K562 (cell line): Measurements from ENCODE around the gene MMP28. TPM values are rescaled to one million over a fixed set of nuclear protein-coding genes. Genes with fewer than 3 reads are reported as not detected.

Experiments used
- ATAC-seq: fragments of 200-7000 bp; cut with Tn5 transposase; 3 replicates; pipeline ENCODE4 v1.9.1; 2020; ENCODE audit warnings: moderate library complexity
- BruUV-seq: library from RNA; stranded (reverse); fragments of 400-500 nt; replicated peaks from 2 replicates; lab custom pipeline; 2021; lab: Mats Ljungman, UMichigan
- CTCF ChIA-PET: fragments of 300-600 bp; formaldehyde crosslinking; extraction: SDS; loops from one replicate; lab custom pipeline; 2021; ENCODE audit warnings: low intra/inter-chr PET ratio; lab: Yijun Ruan, JAX
- POLR2A ChIA-PET: fragments of 300-600, 350-650 bp; sonication (Branson Sonifier 250); formaldehyde crosslinking; extraction: SDS; loops from one replicate; lab custom pipeline; 2021; ENCODE audit warnings: antibody characterized with exemption, inconsistent platforms; lab: Yijun Ruan, JAX
- DNase-seq, 4 experiments: peaks; one replicate each; pipeline versions ENCODE4 v3.0.0 to v3.0.0-alpha.2; 2011 to 2018; ENCODE audit warnings: low spot score in 3 of 4, mixed read lengths in 3 of 4; ENCODE audit errors: extremely low read depth in 1 of 4
- FAIRE-seq: peaks from 2 replicates; lab custom pipeline; 2011; peaks lifted over from hg19 to GRCh38; lab: Jason Lieb, UNC
- H2AFZ ChIP-seq: 2 replicates; pipeline ENCODE4 v1.6.0; 2011; ENCODE audit warnings: low read depth, low read length, control low read depth, inconsistent platforms
- H3K27ac ChIP-seq: fragments of 200-600 bp; 3 replicates; pipeline ENCODE4 v1.8.0; 2011; ENCODE audit warnings: low read depth, mild to moderate bottlenecking, control low read depth, inconsistent platforms, low read length, moderate library complexity, mixed read lengths; ENCODE audit errors: extremely low read depth
- H3K27me3 ChIP-seq, 2 experiments: fragments of 300-600 bp in 1 of 2; 2 replicates in 1 of 2; 3 replicates in 1 of 2; pipeline versions ENCODE4 v1.6.0 to v1.8.0; 2011; ENCODE audit warnings: inconsistent platforms in 2 of 2, low read length in 2 of 2, mild to moderate bottlenecking in 1 of 2, mixed read lengths in 1 of 2, moderate library complexity in 1 of 2; ENCODE audit not compliant: control insufficient read depth in 2 of 2, insufficient read depth in 2 of 2
- H3K36me3 ChIP-seq: fragments of 300-600 bp; 3 replicates; pipeline ENCODE4 v1.8.0; 2011; ENCODE audit warnings: mild to moderate bottlenecking, low read length, inconsistent platforms; ENCODE audit not compliant: control insufficient read depth, insufficient read depth
- H3K4me1 ChIP-seq, 2 experiments: fragments of 200-600 bp in 1 of 2; replicated peaks in 1 of 2; 2 replicates in 1 of 2; 3 replicates in 1 of 2; pipeline versions ENCODE4 v1.5.1 to v1.8.0; 2011; ENCODE audit warnings: inconsistent platforms in 2 of 2, low read length in 2 of 2, mild to moderate bottlenecking in 1 of 2, mixed read lengths in 1 of 2, moderate library complexity in 1 of 2; ENCODE audit not compliant: control insufficient read depth in 2 of 2, insufficient read depth in 2 of 2
- H3K4me2 ChIP-seq: 2 replicates; pipeline ENCODE4 v1.6.1; 2011; ENCODE audit warnings: low read length, control low read depth, inconsistent platforms, mixed read lengths; ENCODE audit not compliant: insufficient read depth
- H3K4me3 ChIP-seq: fragments of 200-600 bp; sonication (generic), shearing (Covaris generic); 2 replicates; pipeline ENCODE4 v1.5.1; 2016; ENCODE audit warnings: control low read depth, inconsistent platforms
- H3K79me2 ChIP-seq: fragments of 200-600 bp; 3 replicates; pipeline ENCODE4 v1.8.0; 2011; ENCODE audit warnings: low read length, inconsistent platforms; ENCODE audit not compliant: control insufficient read depth, insufficient read depth
- H3K9ac ChIP-seq, 2 experiments: 2 replicates each; pipeline versions ENCODE4 v1.6.0 to v1.6.1; 2011; ENCODE audit warnings: low read depth in 2 of 2, low read length in 2 of 2, control low read depth in 1 of 2, inconsistent platforms in 1 of 2, mild to moderate bottlenecking in 1 of 2, mixed read lengths in 1 of 2; ENCODE audit not compliant: insufficient read depth in 1 of 2
- H3K9me1 ChIP-seq: one replicate; pipeline ENCODE4 v1.6.0; 2011; ENCODE audit warnings: inconsistent platforms, mild to moderate bottlenecking, low read length, moderate library complexity; ENCODE audit not compliant: control insufficient read depth, insufficient read depth
- H3K9me3 ChIP-seq: replicated peaks from 2 replicates; pipeline ENCODE4 v1.5.1; 2011; ENCODE audit warnings: low read depth, low read length, inconsistent platforms; ENCODE audit not compliant: control insufficient read depth, insufficient read depth
- H4K20me1 ChIP-seq: replicated peaks from 2 replicates; pipeline ENCODE4 v1.6.1; 2011; ENCODE audit warnings: low read length, inconsistent platforms, mixed read lengths; ENCODE audit not compliant: control insufficient read depth, insufficient read depth
- ARID4B ChIP-seq: sonication (generic); formaldehyde crosslinking; IDR thresholded peaks from 2 replicates; pipeline ENCODE4 v1.8.0; 2022; ENCODE audit warnings: mild to moderate bottlenecking, missing genetic modification reagents
- ATF3 ChIP-seq, 2 experiments: fragments of 450-650 bp in 1 of 2; sonication (generic) in 1 of 2; formaldehyde crosslinking in 1 of 2; IDR thresholded peaks in 1 of 2; conservative IDR thresholded peaks in 1 of 2; 2 replicates each; pipeline versions ENCODE4 v1.6.1 to v1.8.1; 2016 to 2023; ENCODE audit warnings: mild to moderate bottlenecking in 2 of 2, moderate library complexity in 2 of 2, inconsistent platforms in 1 of 2, missing genetic modification reagents in 1 of 2
- DNMT1 ChIP-seq: fragments of 450-650 bp; IDR thresholded peaks from 2 replicates; pipeline ENCODE4 v1.6.1; 2016; ENCODE audit warnings: antibody characterized with exemption, mild to moderate bottlenecking
- JUND ChIP-seq, 2 experiments: IDR thresholded peaks; 2 replicates in 1 of 2; 3 replicates in 1 of 2; pipeline ENCODE4 v1.6.1; 2011; ENCODE audit warnings: borderline replicate concordance in 2 of 2, low read depth in 2 of 2, low read length in 2 of 2, improper control_type of control experiment in 1 of 2, missing biosample characterization in 1 of 2, missing genetic modification characterization in 1 of 2, missing genetic modification reagents in 1 of 2
- SPI1 ChIP-seq: IDR thresholded peaks from 2 replicates; pipeline ENCODE4 v1.6.1; 2011; ENCODE audit warnings: low read depth, low read length, control low read depth, borderline replicate concordance
- TCF3 ChIP-seq: sonication (generic); formaldehyde crosslinking; IDR thresholded peaks from 2 replicates; pipeline ENCODE4 v1.4.0; 2020; ENCODE audit warnings: mild to moderate bottlenecking, missing genetic modification reagents
- ZEB2 ChIP-seq: fragments of 450-650 bp; IDR thresholded peaks from 2 replicates; pipeline ENCODE4 v1.6.1; 2016
- ZKSCAN1 ChIP-seq: fragments of 150-350 bp; IDR thresholded peaks from 2 replicates; pipeline ENCODE4 v1.6.1; 2016; ENCODE audit warnings: low read depth, low read length
- WGBS: fragments of 100-300 bp; shearing (Covaris generic); methylation state at CpG from one replicate; pipeline ENCODE4 v1.1.6; 2016; ENCODE audit warnings: low coverage, mixed read lengths; ENCODE audit not compliant: insufficient coverage; ENCODE audit errors: missing lambda C conversion rate; 5-methylcytosine and 5-hydroxymethylcytosine counted together
- in situ Hi-C: fragments of 300-500 bp; cut with MboI; formaldehyde crosslinking; loops from 4 replicates; pipeline ENCODE4 v1.15.0; 2018; ENCODE audit warnings: inconsistent platforms, mixed read lengths
- intact Hi-C: fragments of 100-400 bp; cut with micrococcal nuclease; formaldehyde crosslinking; loops from 2 replicates; pipeline ENCODE4 v1.14.2; 2022
- polyA plus RNA-seq, 8 experiments: library from polyadenylated mRNA; depleted of rRNA in 4 of 8; stranded (reverse) in 5 of 8; unstranded in 3 of 8; fragments of >200 nt; fragmentation: Nextera tagmentation in 2 of 8; fragmentation: Illumina TruSeq in 1 of 8; extraction: Ambion mirVana in 2 of 8; extraction: Trizol in 1 of 8; gene quantifications; 2 replicates each; pipeline versions ENCODE4 v1.2.1 to v1.2.3, GENCODE V29; 2011 to 2014; ENCODE audit warnings: inconsistent platforms in 1 of 8, missing spikeins in 1 of 8
- total RNA-seq, 7 experiments: library from RNA; depleted of rRNA in 6 of 7; stranded (reverse); fragments of >200 nt in 6 of 7; fragmentation: Illumina TruSeq in 2 of 7; extraction: Trizol in 2 of 7; gene quantifications; 2 replicates each; pipeline versions ENCODE4 v1.2.1 to v1.2.3, GENCODE V29; 2011 to 2021; ENCODE audit warnings: low replicate concordance in 1 of 7
- TF ChIP-seq, protein P1 (sequence below): fragments of 250-450 bp; sonication (Bioruptor Pico); IDR thresholded peaks from 2 replicates; pipeline ENCODE4 v1.8.0; 2022; ENCODE audit warnings: inconsistent platforms, mild to moderate bottlenecking, moderate library complexity, borderline replicate concordance
- TF ChIP-seq, protein P2 (sequence below): sonication (generic); formaldehyde crosslinking; IDR thresholded peaks from 2 replicates; pipeline ENCODE4 v1.8.1; 2023; ENCODE audit warnings: mild to moderate bottlenecking, missing genetic modification reagents

The MMP28 gene
- total and polyA plus RNA-seq, 9 of the 15 experiments (the other 6 are each of a cell fraction or from before 2014, with no cell fraction given), result not detected

DNA sequence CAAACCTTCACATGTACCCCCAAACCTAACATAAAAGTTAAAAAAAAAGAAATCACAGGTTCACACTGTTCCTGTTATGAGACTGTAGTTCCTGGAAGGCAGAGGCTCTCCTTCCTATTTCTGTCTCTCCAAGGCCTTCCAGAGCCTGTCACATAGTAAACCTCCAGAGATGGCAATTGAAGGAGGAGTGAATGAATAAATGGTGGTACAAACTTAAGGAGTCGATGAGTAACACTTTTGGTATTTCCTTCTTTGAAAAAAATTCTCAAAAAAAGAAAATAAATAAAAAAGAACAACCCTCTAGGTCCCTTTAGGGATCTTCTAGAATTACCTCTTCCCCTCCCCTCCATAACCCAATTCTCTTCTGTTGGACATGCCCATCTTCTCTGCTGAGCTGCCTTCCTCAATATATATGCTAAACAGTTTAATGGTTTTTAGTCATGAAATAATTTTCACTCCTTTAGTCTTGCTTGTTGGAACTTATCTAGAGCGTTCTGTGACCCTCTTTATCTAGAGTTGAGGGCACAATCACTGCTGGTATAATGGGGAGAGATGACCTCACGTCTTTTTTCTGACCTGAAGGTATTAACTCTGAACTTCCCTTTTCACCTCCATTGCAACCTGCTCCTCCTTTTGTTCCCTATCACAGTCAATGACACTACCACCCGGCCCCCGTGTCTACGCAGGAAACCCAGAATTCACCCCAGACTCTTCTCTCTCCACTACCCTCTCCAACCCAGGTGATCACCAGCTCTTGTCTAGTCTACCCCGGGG lies 12.1 kb upstream of the MMP28 start:
- WGBS, result 24% methylated on average over 6 of the region's 7 CpGs
- no peaks in the 10 kb centered on the region for H3K9me1 ChIP-seq
- in situ Hi-C loops, result loop anchor here (5.0 kb wide), 1 partner anchor 40 kb away; no protein-coding TSS in a partner anchor
- peaks cover 42% of the 10 kb centered on the region for H3K79me2 ChIP-seq
- no TSS peak for BruUV-seq
- no peaks in the 10 kb centered on the region for H3K27me3 ChIP-seq
- DNase-seq, result no peak
- H3K27ac ChIP-seq, result no peak overlapping the region
- POLR2A ChIA-PET, result interaction anchor here (0.6 to 1.6 kb wide), 6 partner anchors 21 to 60 kb away, joined by 3 to 7 read pairs (median 4); no protein-coding TSS in a partner anchor
- no peak for ATAC-seq
- peak overlapping the region; percentile 95; the same call in 1 of the 2 replicates for H3K4me2 ChIP-seq
- no peak for FAIRE-seq
- peak overlapping the region; percentile 100 for H2AFZ ChIP-seq
- CTCF ChIA-PET, result interaction anchor here (1.1 to 3.9 kb wide), 2 partner anchors 40 to 43 kb away, joined by 4 to 26 read pairs; no protein-coding TSS in a partner anchor
- H3K9me3 ChIP-seq, result no peaks in the 10 kb centered on the region
- peaks cover 9 to 21% of the 10 kb centered on the region in 2 experiments; a peak in 4 of 5 replicates for H3K4me1 ChIP-seq
- no peak overlapping the region for H3K9ac ChIP-seq
- peaks cover 19% of the 10 kb centered on the region; the same call in 2 of the 3 replicates for H3K36me3 ChIP-seq
- intact Hi-C loops, result loop anchor here (5.0 kb wide), 1 partner anchor 240 kb away; no protein-coding TSS in a partner anchor
- peaks cover 18% of the 10 kb centered on the region; the same call in 1 of the 2 replicates for H4K20me1 ChIP-seq
- H3K4me3 ChIP-seq, result no peak overlapping the region
- no peak for TF ChIP-seq ZKSCAN1
- no peak for TF ChIP-seq DNMT1
- peak; percentile 41; the same call in 1 of the 2 replicates for TF ChIP-seq JUND (IDR thresholded peaks at IDR 0.05; ENCODE audit: borderline replicate concordance, low read depth, low read length)
- no peak for TF ChIP-seq JUND (tag; IDR thresholded peaks at IDR 0.05; ENCODE audit: borderline replicate concordance, low read depth, low read length)
- TF ChIP-seq, protein P1, sequence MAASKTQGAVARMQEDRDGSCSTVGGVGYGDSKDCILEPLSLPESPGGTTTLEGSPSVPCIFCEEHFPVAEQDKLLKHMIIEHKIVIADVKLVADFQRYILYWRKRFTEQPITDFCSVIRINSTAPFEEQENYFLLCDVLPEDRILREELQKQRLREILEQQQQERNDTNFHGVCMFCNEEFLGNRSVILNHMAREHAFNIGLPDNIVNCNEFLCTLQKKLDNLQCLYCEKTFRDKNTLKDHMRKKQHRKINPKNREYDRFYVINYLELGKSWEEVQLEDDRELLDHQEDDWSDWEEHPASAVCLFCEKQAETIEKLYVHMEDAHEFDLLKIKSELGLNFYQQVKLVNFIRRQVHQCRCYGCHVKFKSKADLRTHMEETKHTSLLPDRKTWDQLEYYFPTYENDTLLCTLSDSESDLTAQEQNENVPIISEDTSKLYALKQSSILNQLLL (CRISPR knock-in tag), result no peak
- TF ChIP-seq ZEB2, result peak; percentile 57
- TF ChIP-seq ATF3 (IDR thresholded peaks at IDR 0.05), result peak; percentile 6; the same call in 1 of the 2 replicates
- no peak for TF ChIP-seq ATF3 (CRISPR knock-in tag; conservative IDR thresholded peaks at IDR 0.05)
- TF ChIP-seq TCF3, result no peak
- no peak for TF ChIP-seq SPI1
- TF ChIP-seq, protein P2, sequence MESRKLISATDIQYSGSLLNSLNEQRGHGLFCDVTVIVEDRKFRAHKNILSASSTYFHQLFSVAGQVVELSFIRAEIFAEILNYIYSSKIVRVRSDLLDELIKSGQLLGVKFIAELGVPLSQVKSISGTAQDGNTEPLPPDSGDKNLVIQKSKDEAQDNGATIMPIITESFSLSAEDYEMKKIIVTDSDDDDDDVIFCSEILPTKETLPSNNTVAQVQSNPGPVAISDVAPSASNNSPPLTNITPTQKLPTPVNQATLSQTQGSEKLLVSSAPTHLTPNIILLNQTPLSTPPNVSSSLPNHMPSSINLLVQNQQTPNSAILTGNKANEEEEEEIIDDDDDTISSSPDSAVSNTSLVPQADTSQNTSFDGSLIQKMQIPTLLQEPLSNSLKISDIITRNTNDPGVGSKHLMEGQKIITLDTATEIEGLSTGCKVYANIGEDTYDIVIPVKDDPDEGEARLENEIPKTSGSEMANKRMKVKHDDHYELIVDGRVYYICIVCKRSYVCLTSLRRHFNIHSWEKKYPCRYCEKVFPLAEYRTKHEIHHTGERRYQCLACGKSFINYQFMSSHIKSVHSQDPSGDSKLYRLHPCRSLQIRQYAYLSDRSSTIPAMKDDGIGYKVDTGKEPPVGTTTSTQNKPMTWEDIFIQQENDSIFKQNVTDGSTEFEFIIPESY (CRISPR knock-in tag), result no peak
- no peak for TF ChIP-seq ARID4B (CRISPR knock-in tag)
